Endometrial microvascular endothelial cells (primary cell): ENCODE measurements around the gene DGUOK. TPM values are rescaled to one million over a fixed set of nuclear protein-coding genes. Genes with fewer than 3 reads are reported as not detected.
"Not testable (repeated sequence)": the region's sequence is repeated elsewhere in the genome, so short reads cannot be mapped to it uniquely, and the experiment has no call there.

Experiments
- in situ Hi-C: cut with HindIII; loops from 2 replicates; pipeline ENCODE4 v1.10.0; 2017; ENCODE audit warnings: low sequenced_read_pairs, low pct_unique_long_range_greater_than_20kb; ENCODE audit errors: inconsistent ontology term
- total RNA-seq: library from RNA; depleted of rRNA; stranded (reverse); fragments of >200 nt; gene quantifications from one replicate; pipeline ENCODE4 v1.2.3, GENCODE V29; 2015; ENCODE audit errors: inconsistent ontology term

The DGUOK gene
- total RNA-seq, 1 donor from 2014 or later, result 48.4 TPM

DNA sequence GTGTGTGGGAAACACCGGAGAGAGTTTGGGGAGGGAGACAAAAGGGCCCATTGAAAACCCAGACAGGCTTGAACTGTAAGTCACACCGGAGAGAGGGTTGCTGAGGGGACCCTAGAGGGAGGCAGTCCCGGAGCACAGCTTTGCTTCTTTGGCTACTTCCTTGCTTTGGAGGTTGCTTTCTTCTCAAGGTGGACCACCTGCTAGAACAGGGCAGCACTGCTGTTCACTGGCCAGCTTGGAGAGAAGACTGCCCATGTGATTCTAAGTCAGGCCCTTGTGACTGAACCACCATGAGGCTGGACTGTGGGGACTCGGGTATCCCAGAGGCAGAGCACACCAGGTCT is 29.5 kb upstream of the DGUOK start:
- in situ Hi-C loops, result no loop called here

DNA sequence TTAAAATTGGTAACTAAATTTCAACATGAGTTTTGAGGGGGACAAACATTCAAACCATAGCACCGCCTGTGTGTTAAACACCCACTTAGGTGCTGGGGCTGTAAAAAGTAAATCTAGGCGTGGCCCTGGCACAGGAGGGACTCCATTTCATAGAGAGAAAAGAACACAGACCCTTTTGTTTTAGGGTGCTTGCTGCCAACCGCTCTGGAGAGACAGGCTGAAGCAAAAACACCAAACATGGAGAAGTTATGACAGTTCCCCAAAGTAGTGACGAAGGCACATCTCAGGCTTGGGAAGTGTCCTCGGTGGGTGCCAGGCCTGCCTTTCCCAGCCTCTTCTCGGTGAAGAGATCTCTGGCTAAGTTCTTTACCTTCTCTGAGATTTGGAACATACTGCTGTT is 28.7 kb upstream of the DGUOK start:
- in situ Hi-C loops, result no loop called here

DNA sequence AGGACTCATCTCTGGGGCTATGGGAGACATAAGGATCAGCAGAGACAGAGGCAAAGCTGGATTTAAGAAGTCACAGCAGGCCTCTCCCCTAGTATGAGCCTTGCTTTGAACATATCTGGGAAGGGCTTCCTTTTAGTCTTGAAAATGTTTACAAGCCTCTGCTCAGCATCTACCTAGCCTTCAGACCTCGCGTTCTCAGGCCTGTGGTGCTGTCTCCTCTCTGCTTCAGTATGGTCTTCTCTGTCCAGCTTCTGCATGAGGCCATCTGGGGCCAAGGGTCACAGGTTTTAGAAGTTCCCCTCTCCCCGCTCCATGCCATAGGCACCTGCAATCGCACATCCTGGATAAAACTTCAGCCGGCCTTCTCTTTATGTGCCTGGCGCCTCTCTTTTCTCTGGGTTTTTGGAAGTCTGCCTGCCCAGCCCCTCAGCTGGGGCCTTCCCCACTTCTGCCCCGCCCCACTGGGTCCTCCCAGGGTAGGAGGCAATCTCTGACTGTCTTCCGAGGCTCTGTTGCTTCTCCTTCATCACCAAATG is 26.8 kb upstream of the DGUOK start:
- in situ Hi-C loops, result no loop called here

GRCh38 chr2:73901143-73901542 is 25.5 kb upstream of the DGUOK start:
- in situ Hi-C loops, result no loop called here

DNA sequence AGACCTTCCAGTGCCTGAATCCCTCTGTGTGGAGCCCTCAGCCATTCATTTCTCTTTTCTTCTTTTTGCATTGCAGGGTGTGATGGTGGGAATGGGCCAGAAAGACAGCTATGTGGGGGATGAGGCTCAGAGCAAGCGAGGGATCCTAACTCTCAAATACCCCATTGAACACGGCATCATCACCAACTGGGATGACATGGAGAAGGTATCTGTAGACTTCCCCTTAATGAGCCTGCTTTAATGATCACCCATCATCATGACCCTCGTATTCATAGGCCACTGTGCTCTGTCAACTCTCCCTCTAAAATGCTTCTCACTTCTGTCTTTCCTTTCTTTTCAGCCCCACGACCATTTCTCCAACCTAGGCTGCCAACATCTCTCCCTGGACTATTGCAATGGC is 24.4 kb upstream of the DGUOK start:
- in situ Hi-C loops, result no loop called here

DNA sequence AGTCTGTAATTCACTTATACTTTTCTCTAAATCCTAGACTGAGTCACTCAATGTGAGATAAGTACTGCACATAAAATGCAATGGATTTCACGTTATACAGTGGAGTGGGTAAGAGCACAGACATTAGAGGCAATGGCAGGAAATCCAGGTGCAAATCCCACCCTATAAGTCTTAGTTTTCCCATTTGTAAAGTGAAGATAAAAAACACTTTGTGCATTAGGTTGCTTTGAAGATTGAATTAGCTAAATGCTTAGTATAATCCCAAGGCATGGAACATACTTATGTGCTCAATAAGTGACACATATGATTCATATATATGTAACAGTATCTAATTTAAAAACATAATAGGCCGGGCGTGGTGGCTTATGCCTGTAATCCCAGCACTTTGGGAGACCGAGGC is 23.4 kb upstream of the DGUOK start:
- in situ Hi-C loops, result no loop called here

- in situ Hi-C loops, result not testable (repeated sequence)
Measured at GRCh38 chr2:73903949-73904613, 22.6 kb upstream of the DGUOK start.

- in situ Hi-C loops, result no loop called here
Measured at GRCh38 chr2:73904952-73905351, 21.7 kb upstream of the DGUOK start.

DNA sequence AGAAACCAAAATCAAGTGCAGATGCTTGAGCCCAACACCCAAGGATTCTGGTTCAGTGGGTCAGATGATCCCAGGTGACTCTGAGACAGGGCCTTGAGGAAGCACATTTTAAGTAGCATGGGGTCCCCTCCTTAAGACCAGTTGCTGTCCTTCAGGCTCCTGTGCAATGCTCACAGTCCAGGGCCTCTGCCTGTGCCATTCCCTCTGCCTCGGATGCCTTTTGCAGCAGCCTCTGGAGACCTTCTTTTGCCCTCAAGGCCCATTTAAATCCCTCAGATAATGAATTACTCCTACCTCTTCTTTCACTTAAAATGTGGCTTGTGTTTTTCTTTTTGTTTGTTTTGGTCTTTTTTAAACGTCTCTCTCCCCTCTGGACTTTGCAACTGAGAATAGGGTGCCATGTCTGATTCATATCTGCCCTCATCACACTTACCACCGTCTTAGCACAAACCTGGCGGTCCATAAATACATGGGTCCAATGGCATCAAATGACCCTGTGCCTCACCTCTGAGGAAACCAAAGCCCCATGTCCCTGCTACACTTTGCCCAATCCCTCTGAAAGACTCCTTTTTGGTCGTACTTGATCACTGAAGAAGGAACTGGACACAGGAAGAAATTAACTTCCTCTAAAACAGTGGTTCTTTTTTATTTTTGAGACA is 19.7 kb upstream of the DGUOK start:
- in situ Hi-C loops, result no loop called here

GRCh38 chr2:73907840-73908452 is 18.7 kb upstream of the DGUOK start:
- in situ Hi-C loops, result no loop called here

- in situ Hi-C loops, result no loop called here
Measured at GRCh38 chr2:73908689-73909652, 17.7 kb upstream of the DGUOK start.

DNA sequence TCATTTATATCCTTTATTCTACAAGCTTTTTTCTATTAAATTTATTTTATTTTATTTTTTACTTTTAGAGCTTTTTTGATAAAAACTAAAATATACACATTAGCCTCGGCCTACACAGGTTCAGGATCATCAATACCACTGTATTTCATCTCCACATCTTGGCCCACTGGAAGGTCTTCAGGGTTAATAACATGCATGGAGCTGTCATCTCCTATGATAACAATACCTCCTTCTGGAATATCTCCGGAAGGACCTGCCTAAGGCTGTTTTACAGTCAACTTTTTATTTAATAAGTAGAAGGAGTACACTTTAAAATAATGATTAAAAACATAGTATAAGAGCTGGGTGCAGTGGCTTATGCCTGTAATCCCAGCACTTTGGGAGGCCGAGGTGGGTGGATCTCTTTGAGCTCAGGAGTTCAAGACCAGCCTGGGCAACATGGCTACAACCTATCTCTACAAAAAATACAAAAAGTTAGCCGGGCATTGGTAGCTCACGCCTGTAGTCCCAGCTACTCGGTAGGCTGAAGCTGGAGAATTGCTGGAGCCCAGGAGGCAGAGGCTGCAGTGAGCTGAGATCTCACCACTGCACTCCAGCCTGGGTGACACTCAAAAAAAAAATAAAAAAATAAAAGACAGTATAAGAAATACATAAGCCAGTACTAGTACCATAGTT is 15.7 kb upstream of the DGUOK start:
- in situ Hi-C loops, result no loop called here

GRCh38 chr2:73911548-73912208 is 15.0 kb upstream of the DGUOK start:
- in situ Hi-C loops, result no loop called here

DNA sequence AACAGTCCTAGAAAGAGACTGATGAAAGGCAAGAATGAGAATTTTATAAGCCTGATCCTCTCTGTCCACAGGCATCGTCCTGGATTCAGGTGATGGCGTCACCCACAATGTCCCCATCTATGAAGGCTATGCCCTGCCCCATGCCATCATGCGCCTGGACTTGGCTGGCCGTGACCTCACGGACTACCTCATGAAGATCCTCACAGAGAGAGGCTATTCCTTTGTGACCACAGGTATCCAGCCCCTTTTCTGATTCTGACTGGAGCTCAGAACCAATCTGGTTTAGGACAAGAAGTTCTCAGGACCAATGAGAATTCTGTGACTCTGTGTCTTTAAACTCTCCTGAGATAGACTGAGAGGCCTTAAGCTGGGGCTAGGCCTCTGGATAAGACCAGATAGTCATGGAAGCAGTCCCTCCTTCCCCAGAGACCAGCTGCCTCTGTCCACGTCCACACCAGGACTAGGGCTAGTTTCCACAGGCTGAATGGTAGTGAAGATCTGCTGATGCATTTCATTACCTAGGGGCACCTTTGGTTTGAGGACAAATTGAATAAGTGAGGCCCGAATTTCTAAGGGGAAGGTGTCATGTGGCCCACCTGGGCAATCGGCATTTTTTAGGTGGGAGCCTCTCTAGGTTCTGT is 13.1 kb upstream of the DGUOK start:
- in situ Hi-C loops, result no loop called here

- in situ Hi-C loops, result no loop called here
Measured at GRCh38 chr2:73914667-73915066, 12.0 kb upstream of the DGUOK start.

DNA sequence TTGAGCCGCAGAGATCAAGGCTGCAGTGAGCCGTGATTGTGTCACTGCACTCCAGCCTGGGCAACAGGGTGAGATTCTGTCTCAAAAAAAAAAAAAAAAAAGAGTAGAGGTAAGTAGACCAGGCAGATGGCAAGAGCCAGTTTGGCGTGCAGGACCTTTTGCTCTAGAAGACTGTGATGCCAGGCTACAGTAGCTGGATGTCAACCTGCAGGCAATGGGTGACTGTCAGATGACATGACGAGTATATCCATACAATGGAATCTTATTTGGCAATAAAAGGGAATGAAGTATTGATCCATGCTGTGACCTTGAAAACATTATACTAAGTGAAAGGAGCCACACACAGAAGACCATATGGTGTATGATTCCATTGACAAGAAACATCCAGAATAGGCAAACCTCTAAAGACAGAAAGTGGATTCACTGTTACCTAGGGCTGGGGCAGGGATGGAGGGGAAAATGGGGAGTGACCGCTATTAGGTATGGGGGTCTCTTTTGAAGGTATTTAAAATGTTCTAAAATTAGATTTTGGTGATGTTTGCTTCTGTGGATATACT is 11.2 kb upstream of the DGUOK start:
- in situ Hi-C loops, result no loop called here

DNA sequence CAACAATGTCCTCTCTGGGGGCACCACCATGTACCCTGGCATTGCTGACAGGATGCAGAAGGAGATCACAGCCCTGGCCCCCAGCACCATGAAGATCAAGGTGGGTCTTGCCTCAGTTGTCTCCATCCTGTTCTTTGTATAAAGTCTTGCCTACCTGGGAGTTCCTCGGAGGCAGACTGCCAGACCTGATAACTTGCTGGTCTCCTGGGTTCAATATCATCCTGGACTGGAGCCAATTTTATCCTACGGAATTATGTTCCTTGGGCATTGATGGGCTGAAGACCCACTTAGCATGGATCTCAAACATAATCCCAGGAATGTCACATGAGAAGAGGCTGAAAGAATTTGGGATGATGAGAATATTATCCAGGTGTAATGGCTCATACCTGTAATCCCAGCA is 10.0 kb upstream of the DGUOK start:
- in situ Hi-C loops, result no loop called here
